HG03571 (cell line): ENCODE results near the gene GDE1.
"Not testable (repeated sequence)": the region's sequence is repeated elsewhere in the genome, so short reads cannot be mapped to it uniquely, and the experiment has no call there.

Source experiments
- ATAC-seq: cut with Tn5 transposase; IDR thresholded peaks from one replicate; pipeline ENCODE4 v1.9.1; 2021; ENCODE audit not compliant: unreplicated experiment

GDE1 gene, protein sequence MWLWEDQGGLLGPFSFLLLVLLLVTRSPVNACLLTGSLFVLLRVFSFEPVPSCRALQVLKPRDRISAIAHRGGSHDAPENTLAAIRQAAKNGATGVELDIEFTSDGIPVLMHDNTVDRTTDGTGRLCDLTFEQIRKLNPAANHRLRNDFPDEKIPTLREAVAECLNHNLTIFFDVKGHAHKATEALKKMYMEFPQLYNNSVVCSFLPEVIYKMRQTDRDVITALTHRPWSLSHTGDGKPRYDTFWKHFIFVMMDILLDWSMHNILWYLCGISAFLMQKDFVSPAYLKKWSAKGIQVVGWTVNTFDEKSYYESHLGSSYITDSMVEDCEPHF

DNA sequence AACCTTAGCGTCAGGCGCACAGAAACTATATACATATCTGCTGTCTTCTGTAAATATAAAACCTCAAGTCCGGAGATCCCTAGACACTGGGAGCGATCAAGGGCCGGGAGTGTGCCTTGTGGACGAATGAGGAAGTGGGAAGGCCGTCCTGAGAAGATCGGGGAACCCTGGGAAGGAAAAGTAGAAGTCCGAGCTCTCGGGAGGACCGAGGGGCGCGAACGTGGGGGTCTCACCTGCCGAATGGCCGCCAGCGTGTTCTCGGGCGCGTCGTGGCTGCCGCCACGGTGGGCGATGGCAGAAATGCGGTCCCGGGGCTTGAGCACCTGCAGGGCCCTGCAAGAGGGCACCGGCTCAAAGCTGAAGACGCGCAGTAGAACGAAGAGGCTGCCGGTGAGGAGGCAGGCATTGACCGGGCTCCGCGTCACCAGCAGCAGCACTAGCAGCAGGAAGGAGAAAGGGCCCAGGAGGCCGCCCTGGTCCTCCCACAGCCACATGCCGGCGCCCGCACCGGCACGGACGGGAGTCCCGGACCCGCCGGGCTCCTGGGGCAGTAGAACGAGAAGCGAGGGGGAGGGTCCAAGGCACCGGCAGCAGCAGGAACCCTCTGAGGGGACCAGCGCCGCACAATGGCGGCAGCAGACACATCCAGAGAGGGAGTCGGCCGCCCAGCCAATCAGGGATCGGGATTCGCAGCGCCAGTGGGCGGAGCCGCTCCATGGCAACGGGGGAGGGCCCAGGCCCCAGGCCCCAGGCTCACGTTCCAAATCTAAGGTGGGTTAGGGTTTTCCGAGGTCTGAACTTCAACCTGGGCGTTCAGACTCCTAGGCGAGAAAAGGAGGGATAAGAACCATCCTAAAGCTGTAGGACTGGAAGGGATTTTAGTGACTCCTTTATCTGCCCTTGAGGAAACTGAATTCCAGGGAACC, at the start of gene GDE1:
Gene GDE1, minus strand, starts transcription at position 628 of the 926 bp plus-strand sequence. Its CDS starts 134 bp downstream, at position 494.
- ATAC-seq: peak; percentile 64

DNA sequence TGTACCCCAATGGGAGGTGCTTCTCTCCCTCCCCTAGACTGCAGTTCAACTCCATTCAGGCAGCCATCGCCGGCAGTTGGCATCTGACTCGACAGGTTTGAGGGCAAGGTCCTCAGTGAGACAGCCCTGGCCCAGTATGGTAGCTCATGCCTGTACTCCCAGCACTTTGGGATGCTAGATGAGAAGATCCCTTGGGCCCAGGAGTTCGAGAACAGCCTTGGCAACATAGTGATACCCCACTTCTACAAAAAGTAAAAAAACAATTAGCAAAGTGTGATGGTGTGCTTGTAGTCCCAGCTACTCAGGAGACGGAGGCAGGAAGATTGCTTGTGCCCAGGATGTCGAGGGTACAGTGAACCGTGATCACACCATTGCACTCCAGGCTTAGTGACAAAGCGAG, 45.7 kb upstream of the GDE1 start:
- ATAC-seq: no peak

DNA sequence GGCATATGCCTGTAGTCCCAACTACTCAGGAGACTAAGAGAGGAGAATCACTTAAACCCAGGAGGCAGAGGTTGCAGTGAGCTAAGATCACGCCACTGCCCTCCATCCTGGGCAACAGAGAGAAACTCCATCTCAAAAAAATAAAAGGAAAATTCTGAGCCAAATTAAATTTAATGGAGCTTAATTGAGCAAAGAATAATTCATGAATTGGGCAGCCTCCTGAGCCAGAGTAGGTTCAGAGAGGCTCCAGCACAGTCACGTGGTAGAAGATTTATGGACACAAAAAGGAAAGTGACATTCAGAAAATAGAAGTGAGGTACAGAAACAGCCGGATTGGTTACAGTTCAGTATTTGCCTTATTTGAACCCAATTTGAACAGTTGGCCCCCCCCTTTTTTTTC, 44.5 kb upstream of the GDE1 start:
- no peak for ATAC-seq

DNA sequence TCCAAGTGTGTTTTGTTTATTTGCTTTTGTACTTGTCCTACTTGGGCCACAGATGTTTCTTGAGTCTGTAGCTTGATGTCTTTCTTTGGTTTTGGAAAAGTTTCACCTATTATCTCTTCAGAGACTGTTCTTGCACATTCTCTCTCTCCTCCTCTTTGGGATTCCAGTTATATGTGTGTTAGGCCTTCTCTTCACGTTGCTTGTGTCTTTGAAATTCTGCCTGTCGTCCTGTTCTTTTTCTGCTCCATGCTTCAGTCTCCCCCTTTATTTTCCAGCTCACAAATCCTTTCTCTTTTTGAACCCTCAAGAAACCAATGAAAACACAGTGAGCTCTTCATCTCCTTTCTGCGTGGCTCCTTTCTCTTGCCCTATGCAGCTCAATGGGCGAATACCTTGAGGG, 41.5 kb upstream of the GDE1 start:
- ATAC-seq: no peak

DNA sequence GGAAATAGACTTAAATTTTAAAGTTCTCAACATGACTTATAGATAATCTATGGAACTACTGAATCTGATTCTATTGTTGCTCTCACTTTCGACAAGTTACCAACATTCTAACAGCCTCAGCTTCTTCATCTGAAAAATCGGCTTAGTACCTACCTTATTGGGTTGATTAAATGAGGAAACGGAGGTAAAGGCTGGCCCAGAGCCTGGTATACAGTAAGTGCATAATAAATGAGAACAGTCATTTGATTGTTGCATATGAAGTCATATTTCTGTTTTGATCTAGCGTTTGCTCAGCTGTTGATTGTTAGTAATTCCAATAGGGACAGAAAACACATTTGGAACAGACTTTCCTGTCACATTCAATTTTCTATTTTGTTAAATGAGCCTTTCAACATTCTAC, 38.2 kb upstream of the GDE1 start:
- no peak for ATAC-seq

DNA sequence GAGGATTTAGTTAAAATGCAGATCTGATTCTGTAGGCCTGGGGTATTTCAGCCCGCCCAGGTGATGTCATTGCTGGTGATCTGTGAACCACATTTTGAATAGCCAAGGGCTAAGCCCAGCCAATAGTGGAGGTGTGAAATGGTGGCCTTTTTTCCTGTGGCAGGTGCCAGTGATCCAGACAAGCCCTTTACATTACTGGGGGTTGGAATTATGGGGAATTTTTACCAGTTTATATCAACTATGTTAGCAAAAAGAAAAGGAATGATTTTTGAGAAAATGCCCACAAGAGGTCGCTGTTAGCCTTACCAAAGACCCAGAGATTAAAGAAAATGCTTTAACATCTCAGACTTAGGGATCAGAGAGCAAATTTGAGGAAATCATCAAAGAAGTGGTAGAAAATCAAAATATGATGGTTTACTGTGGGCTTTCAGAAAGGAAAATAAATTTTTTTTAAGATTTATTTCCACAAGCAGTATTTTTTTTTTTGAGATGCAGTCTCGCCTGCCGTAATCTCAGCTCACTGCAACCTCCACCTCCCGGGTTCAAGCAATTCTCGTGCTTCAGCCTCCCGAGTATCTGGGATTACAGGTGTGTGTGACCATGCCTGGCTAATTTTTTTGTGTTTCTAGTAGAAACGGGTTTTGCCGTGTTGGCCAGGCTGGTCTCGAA, 37.5 kb upstream of the GDE1 start:
- ATAC-seq: no peak

DNA sequence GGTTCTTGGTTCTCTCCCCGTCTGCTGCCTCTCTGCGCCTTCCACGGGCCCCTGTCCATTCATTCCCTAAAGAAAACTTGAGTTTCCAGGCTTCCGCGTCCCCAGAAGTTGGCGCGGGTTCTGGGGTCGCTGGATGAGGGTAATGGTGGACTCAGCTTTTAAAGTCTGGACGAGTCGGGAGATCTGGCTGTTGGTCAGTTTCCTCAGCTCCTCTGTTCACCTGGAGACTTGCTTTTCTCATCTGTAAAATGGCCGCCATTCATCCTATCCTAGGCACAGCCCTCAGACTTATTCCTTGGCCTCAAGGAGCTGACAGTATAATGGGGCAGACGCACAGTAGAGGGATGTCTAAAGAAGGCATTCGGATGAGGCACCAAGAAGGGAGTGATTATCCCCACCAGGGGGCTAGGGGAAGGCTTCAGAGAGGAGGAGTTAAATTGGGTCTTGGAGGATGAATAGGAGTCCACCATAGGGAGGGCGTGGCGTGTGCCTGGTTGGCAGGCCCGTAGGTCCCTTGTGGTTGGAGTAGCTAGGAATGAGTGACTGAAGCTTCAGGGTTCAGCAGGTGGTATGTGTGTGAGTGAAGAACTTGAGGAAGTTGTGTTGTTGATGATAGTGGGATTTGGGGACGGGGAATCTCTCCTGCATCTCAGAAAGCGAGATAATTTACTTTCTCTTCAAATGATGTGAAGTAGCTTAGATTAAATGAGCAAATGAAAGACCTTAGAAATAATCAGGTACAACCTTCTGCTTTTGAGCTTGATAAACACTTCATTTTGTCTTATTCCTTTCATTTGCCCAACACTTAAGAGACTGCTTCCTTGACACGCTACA, 34.3 kb upstream of the GDE1 start:
- no peak for ATAC-seq

DNA sequence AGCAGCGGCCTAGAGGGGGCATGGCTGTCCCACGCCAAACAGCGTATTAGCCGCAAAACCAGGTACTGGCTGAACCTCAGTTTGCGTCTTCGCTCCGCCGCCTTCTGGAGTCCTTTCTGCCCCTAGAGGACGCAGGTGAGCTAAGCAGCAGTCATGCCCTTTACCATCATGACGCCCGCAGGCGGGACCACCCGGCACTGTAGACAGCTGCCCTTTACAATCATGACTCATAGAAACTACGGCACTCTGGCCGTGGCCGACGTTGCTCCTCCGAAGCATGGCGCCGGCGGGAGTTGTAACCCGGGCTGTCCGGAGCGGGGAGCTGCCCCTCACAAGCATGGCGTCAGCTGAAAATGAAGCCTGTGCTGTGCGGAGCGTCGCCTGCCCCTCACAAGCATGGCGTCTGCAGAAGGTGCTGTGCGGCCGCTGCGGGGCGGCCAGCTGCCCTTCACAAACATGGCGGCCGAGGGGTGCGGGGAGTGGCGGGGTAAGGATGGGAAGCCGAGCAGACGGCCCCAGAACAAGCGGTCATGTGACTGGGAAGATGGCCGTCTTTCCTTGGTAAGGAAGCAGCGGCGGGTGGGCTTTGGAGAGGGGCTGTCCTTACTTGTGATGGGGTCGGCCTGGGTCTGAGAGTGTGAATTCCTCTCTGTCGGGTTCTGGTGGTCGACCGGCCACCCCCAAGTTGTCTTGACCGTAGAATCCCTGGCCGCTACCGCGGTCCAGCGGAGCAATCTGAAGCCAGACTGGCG, 33.5 kb upstream of the GDE1 start, which contains the start of gene VPS35L:
Gene VPS35L, plus strand, starts transcription at position 518 of the 752 bp plus-strand sequence. Its CDS starts 27 bp downstream, at position 545.
- ATAC-seq: peak; percentile 97

DNA sequence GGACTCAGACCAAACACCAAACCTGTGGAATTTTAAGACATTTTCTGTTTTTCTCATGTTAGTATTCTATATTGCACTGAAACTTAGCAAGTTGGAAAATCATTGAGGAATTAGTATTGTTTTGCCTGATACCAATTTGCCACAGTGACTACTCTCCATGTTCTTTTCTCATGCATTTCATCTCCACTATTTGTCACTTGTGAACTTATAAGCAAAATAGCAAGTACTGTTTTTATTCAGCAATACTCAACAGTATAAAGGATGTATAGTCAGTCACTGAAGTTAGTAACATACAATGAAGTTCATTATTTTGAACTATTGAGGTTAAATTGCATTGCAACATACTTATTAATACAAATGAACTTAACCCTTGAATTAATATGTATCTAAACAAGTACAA, 27.8 kb upstream of the GDE1 start:
- no peak for ATAC-seq

DNA sequence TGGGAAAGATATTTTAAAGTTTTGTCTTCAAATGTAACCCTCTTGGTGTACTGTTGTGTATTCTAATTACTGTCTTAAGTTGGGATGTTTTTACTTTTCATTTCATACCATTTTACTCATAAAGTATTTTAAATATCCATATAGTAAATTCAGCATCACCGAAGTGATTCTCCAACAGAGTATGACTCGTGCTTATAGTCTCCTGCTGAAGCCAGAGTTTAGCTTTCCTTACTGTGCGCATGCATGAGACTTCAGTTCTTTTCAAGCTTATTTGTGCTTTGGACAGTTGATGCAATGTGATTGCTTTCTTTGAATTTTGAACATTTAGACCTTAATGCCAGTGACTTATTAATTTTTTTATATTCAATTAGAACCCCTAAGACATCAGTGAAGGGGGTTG, 26.2 kb upstream of the GDE1 start:
- no peak for ATAC-seq

DNA sequence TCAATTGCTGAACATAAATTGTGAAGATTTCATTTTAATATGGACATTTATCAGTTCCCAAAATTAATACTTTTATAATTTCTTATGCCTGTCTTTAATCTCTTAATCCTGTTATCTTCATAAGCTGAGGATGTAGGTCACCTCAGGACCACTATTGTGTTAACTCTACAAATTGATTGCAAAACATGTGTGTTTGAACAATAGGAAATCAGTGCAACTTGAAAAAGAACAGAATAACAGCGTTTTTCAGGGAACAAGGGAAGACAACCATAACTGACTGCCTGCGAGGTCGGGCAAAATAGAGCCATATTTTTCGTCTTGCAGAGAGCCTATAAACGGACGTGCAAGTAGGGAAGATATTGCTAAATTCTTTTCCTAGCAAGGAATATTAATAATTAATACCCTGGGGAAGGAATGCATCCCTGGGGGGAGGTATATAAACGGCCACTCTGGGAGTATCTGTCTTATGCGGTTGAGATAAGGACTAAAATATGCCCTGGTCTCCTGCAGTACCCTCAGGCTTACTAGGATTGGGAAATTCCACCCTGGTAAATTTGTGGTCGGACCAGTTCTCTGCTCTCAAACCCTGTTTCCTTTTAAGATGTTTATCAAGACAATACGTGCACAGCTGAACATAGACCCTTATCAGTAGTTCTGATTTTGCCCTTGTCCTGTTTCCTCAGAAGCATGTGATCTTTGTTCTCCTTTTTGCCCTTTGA, 21.5 kb upstream of the GDE1 start:
- ATAC-seq: not testable (repeated sequence)

DNA sequence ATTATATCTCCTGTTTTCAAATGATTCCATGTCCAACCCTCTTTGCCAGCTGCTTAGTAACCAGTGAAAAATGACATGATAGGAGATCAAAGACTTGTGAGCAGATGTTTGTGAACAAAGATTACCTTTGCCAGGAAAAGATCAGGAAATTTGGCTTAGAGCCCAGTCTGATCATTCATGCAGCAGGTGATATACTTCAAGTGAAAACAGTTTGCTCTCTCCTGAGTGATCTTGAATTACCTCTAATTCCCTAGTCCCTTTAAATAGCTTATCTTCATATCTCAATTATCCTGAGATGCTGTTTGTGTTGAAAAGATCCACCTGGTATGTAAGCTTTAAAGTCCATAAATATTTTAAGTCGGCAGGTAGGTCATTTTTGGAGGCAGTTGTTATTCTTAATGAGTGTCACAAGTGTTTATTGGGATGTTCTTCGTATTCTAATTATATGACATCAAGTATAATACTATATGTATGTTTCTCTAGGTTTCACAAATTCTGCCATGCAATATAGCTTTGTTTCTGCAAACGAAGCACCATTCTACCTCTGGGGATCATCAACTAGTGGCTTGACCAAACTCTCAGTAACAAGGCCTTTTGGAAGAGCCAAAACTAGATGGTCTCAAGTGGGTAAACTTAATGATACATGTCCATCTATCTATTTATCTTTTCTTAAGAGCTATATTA, 20.4 kb upstream of the GDE1 start:
- no peak for ATAC-seq

DNA sequence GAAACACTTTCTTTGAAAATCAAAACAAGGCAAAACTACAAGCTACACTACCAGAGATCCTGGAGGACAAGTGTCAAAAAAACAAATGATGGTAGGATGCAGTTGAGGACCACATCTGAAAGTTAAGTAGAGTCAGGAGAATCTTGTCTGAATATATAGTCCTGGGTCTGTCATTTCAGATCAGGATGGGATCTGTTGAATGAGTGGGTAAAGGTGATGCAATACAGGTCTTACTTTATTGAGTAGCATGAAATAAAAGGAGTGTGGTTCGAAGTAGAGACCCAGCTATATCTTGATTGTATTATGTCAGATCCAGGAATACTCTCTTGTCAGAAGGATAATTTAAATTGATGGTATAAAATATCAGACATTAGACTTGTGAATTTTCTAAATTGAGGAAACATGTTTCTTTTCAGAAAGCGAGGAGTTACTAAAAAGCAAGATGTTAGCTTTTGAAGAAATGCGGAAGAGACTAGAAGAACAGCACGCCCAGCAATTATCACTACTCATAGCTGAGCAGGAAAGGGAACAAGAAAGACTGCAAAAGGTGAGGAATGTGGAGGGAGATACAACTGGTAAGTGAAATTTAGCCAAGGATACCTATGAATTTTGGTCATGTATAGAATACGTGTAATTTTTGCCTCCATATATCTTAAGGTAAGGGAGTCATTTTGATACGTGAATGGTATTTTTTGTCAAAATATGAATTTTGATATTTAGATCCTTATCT, 18.5 kb upstream of the GDE1 start:
- no peak for ATAC-seq

DNA sequence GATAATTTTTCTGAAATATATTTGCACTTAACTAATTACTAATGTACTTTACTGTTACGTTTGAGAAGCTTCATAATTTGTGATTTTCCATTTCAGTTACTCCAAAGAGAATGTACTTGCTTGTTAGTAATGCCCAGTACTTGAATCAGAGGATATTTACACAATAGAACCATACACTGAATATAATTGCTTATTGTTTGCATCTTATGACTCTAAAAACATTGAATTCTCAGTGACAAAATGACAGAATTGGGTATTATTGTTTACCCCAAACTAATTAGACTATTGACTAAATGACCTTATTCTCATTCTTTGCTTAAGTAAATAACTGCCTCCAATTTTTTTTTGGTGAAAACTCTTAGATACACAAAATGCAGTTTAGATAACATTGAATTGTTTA, 10.7 kb upstream of the GDE1 start:
- no peak for ATAC-seq

DNA sequence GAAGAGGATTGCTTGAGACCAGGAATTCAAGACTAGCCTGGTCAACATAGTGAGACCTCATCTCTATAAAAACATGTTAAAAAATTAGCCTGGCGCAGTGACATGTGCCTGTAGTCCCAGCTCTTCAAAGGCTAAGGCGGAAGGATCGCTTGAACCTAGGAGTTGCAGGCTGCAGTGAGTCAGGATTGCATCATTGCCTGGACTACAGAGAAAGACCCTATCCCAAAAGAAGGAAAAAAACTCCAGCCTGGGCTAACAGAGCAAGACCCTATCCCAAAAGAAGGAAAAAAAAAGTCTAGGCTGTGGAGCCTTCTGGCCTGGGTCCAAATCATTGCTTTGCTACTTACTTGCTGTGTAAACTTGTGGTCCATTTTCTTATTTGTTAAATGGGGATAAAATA, 6.8 kb upstream of the GDE1 start:
- ATAC-seq: no peak

DNA sequence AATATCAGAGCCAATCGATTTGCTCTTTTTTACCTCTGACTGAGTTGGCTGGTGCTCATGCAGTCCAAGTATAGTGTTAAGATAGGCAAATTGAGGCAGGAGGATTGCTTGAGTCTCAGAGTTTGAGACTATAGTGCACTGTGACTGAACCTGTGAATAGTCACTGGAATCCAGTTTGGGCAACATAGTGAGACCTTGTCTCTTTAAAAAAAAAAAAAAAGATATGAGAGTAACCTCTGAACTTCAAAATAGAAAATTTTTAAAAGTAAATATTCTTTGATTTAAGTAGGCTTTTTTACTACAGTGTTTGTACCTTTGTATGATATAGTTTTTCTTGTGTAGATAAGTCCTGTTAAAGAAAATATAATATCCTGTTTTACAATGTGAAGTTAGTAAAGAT, 5.3 kb upstream of the GDE1 start:
- no peak for ATAC-seq

DNA sequence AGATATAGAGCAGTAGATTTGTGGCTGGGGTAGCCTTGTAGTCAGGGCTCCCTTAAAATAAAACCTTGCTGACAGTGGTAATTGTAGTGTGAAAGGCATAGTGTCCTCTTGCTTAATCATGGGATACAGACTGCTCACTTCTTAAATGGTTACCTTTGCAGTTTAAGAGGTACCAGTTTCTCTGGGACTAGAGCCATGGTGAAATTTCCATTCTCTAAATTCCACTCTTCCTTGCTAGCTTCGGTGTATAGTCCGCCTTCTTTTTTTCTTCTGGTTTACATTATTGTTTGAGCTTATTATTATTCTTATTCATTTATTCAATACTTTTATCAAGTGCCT, 3.5 kb upstream of the GDE1 start:
- no peak for ATAC-seq
